Hematopoietic multipotent progenitor cell (in vitro differentiated cells): ENCODE measurements around the gene CACUL1. TPM values are rescaled to one million over a fixed set of nuclear protein-coding genes. Genes with fewer than 3 reads are reported as not detected.
A peak's percentile ranks its signal among the peaks of the same experiment; 100 is the strongest.
"Not testable (repeated sequence)": the region's sequence is repeated elsewhere in the genome, so short reads cannot be mapped to it uniquely, and the experiment has no call there.

Experiments used
- DNase-seq, 3 donors: peaks; one replicate each; pipeline ENCODE4 v3.0.0-alpha.2; 2011 to 2015; ENCODE audit warnings: low read depth in 2 of 3, low spot score in 2 of 3
- total RNA-seq: library from RNA; depleted of rRNA; stranded (reverse); fragments of >200 nt; gene quantifications from one replicate; pipeline ENCODE4 v1.2.3, GENCODE V29; 2012

CACUL1 gene
- total RNA-seq, 1 donor: 15.3 TPM

DNA sequence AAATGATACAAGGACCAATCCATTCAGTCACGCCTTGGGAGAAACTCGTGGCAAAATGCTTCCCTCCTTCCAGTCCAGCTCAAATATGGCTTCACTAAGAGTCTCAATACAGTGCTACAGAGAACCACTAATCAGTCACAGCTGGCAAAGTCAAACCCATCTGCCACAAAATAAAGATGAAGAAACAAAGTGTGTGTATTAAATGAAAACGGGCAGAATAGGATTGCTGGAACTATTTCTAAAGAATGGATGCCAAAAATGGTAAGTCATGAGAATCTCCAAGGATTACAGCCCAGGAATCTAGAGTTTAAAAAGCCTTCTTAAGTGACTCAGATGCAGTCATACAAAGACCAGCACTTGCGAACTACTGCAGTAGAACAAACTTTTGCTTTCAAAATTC lies 61.9 kb downstream of the CACUL1 start:
- no peak for DNase-seq

DNA sequence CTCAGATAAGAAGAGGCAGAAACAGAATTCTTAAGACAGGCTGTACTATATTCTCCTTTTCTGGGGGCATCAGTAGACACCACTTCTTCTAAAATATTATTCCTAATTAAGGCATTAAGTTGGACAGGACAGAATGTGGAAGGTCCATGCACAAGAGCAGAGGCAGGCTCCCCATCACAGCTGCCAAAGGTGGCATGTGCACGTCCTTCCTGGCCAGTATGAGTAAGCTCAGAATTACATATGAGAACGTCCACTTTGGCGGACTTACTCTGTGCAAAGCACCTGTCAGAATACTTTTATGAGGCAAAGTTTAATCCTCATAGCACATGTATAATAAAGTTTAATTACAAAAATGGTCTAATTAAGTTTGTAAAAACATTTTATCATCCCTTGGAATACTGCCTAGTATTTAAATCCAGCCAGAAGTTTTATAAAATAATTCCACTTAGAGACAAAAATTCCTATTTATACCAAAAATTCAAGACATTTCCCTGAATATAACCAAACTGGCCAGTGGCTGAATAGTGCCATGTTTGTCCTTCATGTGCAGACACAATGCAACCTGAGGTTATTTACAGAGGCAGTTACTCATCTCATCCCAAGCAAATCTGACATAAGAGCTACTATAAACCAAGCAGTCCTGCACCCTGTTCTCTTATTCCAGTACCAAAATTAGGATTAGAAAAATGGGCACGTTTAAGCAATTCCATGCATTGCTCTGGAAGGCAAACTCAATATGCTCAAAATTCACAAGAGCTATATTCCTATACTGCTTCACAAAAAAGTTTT lies 65.5 kb downstream of the CACUL1 start:
- no peak for DNase-seq

DNA sequence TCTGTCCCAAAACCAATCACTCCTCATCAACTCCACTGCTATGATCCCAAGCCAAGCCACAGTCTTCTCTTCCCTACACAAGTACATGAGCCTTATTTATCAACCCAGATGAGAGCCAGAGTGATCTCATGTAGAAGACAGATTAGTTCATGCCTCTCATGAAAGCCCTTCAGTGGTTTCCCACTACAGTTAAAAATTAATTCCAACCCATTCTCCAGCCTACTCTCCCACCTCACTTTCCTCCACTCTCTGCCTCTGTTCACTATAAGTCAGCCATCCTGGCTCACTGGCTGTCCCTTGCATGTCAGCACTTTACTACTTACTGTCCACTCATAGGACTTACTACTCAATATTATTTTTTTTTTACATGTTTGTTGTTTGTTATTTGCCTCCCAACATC lies 67.3 kb downstream of the CACUL1 start:
- DNase-seq: no peak

DNA sequence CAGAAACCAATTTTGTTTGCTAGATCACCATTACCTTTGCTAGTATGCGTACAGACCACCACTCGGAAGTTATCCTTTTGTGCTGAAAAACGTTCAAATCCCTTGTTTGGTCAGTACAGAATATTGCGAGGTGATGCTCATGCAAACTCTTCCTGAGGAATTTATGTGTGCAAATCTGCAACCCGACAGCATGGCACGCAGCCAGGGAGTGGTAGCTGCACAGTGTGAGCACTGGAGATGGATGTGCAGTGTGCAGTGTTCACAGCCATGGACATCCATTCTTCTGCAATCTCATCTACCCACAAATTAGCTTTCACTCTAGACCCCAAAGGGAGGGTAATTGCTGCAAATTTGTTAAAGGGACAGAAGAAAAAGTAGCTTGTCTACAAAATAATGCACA lies 72.2 kb downstream of the CACUL1 start:
- no peak for DNase-seq

DNA sequence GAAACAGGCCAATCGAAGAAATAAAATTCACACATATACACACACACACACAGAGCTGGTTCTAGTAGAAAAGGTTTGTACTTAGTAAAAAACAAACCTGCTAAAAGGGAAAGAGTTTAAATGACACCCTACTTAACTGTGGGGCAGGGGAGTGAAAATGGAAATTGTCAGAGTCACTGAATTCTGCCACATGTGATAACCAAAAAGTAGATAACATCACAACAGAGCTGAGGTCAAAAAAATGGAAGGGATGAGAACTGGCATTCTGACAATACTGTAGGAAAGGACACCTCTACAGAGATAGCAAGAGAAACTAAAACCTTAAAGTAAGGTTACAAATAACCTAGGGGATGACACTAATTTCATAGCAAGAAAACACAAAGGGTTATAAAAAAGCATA lies 74.6 kb downstream of the CACUL1 start:
- DNase-seq: no peak

DNA sequence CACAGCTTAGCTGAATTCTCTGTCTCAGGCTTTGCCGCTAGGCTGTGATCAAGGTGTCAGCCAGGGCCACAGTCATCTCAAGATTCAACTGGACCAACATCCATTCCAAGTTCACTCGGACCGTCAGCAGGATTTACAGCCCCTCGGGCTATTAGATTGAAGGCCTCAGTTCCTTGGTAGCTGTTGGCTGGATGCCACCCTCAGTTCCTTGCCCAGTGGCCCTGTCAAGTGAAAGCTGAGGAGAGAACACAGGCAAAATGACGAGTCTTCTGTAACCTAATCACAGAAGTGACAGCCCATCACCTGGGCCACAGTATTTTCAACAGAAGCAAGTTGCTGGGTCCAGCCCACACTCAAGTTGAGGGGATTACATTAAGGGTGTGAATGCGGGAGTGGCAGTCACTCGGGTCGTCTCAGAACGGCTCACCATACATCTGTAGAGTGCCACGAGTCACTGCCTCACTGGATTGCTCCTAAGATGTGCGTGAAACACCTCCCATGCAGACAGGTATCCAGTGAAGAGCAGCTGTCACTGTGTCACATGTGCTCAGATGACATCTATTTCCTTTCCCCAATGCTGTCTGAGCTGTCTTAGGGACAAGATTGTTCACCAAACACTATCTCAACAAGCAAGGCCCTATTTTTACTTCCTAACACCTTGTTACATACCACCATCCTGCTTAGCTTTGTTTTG lies 80.4 kb downstream of the CACUL1 start:
- no peak for DNase-seq

DNA sequence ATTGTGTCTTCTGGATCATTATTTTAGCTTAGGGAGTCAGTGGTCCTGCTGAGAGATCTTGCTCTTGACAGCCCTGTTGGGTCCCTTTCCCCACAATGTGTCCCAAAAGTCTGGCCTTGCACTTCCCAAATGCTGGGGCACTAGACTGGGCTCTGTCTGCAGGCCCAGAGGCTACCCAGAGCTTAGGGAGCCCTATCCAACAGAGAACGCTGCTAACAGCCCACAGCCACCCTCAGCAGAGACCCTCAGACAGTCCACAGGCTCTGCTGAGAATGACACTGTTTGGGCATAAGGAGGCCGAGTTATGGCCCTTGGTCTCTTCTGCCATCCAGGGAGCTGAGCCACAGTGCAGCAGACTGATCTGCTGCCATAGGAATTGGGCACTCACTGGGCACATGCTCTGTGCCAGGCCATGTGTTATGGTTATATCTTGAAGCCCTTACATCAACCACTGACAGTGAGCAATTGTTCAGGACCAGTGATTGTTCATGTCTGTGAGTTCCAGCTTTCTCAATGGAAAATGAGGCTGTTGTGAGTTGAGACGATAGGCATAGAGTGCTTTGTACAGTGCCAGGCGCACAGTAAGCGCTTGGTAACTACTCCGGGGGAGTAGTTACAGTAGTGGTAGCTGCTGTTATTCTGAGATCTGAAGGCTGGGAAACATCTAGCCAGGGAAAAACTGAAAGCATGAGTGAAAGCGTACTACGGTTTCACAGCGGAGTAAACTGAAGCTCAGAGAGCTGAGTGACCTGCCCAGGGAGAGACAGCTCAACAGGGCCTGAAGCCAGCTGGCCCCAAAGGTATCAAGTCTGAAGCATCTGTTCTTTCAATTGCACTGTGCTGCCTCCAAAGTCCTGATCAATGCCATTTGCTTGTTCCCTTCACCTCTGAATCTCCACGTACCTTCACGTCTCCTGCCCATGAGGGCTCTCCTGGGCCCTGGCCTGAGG lies 81.7 kb downstream of the CACUL1 start:
- DNase-seq: no peak

DNA sequence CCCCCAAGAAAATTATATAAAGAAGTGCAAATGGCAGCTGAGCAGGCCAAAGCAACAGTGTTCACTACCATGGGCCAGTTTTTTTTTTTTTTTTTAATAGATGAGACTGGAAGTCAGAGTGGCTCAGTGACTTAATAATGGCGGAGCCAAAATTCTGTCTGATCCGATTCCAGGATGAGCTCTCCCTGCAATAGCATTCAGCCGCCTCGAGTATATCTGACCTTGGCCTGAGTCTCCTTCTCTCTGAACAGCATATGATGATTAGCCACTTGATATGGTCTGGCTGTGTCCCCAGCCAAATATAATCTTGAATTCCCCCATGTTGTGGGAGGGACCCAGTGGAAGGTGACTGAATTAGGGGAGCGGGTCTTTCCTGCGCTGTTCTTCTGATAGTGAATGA lies 82.6 kb downstream of the CACUL1 start:
- DNase-seq: no peak

DNA sequence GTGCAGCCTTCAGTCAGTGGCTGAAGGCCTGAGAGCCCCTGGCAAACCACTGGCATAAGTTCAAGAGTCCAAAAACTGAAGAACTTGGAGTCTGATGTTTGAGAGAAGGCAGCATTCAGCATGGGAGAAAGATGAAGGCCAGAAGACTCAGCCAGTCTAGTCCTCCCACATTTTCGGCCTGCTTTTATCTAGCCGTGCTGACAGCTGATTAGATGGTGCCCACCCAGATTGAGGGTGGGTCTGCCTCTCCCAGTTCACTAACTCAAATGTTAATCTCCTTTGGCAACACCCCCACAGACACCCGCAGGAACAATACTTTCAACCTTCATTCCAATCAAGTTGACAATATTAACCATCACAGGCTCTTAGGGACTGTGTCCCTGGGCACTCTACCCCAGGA lies 83.5 kb downstream of the CACUL1 start:
- not testable (repeated sequence) for DNase-seq

DNA sequence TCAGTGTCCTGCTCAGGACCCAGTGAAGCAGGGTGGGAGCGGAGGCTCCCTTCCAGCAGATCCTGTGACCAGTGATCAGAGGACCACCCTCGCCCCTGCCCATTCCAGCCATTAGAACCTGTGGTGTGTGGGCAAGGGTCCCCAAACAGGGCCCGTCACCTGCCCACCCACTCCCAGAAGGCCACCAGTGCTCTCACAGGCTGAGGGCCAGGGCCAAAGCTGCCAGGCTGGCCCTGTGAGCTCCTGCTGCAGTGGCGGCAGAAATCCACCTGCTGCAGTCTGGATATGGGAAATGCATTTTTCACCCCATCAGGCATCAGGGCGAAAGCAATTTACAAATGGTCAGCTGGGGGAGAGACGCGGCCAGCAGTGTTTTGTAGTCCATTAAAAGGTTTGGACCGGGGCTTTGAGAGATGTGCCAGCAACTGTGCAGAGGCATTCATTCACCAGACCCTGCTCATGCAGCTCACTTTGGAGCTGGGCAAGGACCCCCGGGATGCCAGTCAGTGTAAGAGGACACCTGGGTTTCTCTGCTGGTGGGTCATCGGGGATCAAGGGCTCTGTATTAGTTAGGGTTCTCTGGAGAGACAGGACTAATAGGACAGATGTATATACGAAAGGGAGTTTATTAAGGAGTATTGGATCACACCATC lies 84.2 kb downstream of the CACUL1 start:
- no peak for DNase-seq

DNA sequence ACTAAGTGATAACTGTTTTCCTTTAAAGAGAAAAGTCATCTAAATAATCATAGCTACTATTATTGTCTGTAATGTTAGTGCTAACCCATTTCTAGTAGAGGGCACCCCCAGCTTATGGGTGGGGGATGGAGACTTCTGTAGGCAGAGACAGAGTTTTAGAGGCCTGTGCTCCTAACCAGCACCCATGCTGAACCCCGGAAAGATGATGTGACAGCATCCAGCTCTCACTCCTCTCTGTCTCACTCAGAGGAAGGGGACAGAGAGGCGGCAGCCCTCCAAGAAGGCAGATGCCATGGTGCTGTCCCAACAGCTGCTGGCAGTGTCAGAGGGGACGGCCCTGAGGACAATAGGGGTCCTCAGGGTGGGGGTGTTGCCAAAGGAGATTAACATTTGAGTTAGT lies 84.9 kb downstream of the CACUL1 start:
- no peak for DNase-seq

DNA sequence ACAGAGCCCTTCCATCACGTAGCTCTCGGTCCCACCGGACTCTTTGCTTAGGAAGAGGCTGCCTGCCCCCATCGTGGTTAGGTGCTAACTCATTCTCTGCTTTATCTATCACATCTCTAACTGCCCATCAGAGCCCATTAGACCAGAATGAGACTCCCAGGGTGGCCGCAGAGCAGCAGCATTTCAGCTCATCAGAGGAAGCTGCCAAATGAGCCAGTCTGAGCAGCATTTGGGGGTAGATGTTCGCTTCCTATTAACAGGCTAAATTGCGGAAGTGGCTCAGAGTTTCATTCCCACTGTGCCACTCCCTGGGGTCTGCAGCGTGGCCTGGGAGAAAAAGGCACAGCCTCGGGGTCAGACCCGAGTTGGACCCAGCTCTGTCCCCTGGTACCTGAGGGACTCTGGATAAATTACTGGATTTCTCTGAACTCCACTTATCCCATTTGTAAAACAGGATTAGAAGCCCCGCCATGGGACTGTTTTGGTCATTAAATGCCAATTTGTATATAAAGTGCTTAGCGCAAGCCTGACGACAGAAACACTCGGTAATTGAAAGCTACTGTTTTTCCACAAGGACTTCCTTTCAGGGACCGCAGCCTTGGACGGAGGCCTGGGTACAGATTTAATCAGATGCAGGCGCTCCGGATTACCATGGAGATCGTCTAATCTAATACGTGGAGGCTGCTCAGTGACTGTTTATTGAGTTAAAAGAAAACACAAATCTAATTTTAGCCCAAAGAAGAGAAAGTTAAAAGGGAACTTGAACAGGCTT lies 85.6 kb downstream of the CACUL1 start:
- peak in 2 of 3 donors; percentile 58 to 89 for DNase-seq

DNA sequence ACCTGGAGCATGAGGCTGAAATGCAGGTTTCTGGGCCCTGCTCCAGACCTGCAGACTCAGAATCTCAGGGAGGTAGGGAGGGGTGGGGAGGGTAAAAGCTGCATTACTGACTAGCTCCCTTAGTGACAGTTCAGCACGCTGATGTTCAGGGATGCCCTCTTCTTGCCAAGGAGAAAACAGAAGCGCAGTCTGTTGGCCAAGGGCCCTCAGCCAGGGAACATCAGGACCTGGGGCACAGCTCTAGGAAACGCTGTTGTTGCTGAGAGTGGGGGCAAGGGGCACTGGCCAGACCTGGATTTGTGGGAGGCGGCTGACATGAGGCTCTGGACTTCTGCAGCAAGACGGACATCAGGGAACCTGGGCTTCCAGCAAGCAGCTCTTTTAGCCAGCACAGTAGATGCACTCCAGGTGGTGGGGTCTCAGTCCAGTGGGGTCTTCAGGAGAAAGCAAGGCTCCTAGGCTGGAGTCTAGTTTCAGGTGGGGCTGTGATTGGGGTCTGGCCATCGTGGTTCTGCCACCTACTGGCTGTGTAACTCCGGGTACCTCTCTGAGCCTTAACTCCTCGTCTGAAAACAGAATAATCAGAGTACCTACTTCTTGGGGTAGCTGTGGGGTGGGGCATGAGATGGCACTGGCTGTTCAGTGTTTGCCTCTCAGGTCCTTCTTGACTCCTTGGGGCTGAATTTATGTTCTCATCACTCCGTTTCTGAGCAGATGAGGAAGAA lies 86.4 kb downstream of the CACUL1 start:
- no peak for DNase-seq

DNA sequence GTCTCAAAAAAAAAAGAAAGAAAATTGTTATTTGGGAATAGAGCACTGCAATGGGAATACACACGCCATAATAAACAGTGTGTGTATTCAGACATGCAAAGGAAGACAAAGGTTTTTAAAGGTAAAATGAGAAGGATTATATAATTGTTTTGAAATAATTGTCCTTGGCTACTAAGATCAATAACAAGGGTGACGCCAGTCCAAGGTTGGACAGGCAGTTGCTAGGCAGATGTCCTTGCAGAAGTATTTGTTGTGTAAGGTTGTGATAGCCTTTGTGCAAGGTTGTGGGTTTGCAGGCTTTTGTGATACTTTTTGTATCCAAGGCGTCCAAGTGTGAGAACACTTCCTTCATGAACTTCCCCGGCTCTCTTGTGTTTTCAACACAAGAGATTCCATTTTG lies 87.0 kb downstream of the CACUL1 start:
- no peak for DNase-seq

DNA sequence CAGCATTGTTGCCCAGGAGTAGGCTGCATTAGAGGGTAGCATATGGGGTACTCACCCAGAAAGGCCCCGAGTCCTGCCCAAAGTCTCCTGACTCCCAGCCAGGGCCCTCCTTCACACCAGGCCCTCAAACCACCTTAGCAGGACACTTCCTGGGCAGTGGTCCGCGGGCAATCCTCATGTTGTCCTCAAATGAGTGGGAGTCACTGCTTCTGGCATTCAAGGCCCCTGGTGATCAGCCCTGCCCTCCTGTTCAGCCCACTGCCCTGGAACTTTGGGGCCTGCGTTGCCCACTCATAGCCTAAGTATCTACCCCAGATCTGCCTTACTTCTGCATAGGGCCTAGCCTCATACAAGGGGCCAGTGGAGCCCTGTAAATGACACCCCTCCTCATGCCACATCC lies 88.4 kb downstream of the CACUL1 start:
- DNase-seq: no peak

DNA sequence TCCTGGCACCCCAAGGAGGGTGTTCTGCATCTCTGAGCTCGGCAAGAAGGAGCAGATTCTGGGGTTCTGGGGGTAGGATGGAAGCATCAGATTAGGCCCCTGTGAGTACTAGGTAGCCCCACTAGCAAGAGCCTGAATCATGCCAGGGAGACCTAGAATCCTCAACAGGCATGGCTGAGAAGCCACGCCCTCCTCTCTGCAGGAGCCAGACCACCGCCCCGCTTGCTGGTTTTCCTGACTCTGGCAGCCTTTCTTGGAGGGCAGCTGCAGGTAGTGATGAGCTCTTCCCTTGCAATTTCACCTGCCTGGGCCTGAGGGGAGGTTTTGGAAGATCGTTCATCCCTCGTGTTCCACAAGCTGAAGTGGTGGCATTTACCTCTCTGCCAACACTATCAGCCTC lies 90.4 kb downstream of the CACUL1 start:
- DNase-seq: no peak

DNA sequence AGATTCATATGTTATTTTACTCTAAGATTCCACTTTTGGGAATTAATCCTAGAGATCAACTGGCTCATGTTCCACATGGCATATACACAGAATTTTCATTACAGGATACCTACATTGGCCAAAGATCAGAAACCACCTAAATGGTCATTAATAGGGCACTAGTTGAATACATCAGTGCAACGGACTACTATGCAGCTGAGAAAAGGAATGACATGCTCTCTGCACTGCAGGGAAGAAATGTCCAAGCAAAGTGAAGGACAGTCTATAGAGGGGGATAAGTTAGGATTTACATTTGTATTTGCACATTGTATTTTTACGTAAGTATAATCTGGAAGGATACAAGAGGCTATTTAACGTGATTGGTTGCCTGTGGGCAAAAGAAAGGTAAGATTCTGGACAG lies 91.6 kb downstream of the CACUL1 start:
- no peak for DNase-seq

DNA sequence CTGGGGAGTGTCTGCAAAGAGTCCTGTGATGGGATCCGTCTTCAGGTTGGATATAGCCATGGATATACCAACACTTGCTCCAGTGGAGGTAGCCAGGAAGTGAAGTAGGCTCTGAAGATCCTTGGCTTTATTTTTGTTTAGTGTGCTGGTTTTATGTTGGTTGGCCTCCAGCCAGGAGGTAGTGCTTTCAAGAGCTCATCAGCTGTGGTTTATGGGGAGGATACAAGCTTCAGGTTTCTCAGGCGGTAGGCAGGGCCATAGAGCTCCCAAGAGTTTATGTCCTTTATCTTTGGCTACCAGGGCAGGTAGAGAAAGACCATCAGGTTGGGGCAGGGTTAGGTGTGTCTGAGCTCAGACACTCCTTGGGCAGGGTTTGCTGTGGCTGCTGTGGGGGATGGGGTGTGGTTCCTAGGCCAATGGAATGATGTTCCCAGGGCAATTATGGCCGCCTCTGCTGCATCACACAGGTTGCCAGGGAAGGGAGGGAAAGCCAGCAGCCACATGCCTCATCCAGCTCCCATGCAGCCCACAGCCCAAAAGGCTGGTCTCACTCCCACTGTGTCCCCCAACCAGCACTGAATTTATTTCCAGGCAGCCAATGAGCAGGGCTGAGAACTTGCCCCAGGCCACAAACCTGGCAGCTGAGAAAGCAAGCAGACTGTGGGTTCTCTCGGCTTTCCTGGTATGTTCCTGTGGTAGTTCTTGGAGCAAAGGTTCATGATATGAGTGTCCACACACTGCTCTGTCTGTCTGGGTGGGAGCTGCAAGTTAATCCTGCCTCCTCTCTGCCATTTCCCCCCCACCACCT lies 92.3 kb downstream of the CACUL1 start:
- DNase-seq: no peak

DNA sequence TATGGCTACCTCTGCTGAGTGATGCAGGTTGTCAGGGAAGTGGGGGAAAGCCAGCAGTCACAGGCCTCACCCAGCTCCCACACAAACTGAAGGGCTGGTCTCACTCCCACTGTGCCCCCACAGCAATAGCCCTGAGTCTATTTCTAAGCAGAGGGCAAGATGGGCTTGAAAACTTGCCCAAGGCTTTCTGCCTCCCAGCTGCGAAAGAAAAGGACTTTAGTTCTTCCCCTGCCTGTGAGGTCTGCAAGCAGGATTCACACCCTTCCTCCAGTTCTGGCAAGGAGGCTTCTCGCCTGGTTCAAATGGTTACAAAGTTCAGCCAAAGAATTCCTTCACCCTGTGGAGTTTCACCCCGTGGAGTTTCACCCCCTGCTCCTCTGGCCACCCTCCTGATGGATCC lies 96.0 kb downstream of the CACUL1 start:
- no peak for DNase-seq
